ENCODE data around the gene ADH7.
A peak's percentile ranks its signal among the peaks of the same experiment; 100 is the strongest.
"Not testable (repeated sequence)": the region's sequence is repeated elsewhere in the genome, so short reads cannot be mapped to it uniquely, and the experiment has no call there.

Gene ADH7

DNA sequence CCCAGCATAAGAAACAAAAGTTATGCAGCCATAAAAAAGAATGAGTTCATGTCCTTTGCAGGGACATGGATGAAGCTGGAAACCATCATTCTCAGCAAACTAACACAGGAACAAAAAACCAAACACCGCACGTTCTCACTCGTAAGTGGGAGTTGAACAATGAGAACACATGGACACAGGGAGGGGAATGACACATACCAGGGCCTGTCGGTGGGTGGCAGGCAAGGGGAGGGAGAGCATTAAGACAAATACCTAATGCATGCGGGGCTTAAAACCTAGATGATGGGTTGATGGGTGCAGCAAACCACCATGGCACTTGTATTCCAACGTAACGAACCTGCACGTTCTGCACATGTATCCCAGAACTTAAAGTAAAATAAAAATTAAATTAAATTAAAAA lies 19.4 kb downstream of the ADH7 start:
- not testable (repeated sequence) for DNase-seq (ENCODE audit: low read depth)

DNA sequence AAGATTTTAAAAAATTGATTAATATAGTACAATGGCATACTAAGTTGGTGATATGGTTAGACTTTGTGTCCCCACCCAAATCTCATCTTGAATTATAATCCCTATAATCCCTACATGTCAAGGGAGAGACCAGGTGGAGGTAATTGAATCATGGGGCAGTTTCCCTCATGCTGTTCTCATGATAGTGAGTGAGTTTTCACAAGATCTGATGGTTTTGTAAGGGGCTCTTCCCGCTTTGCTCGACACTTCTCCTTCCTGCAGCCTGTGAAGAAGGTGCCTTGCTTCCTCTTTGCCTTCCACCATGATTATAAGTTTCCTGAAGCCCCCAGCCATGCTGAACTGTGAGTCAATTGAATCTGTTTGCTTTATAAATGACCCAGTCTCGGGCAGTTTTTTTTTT lies 20.2 kb downstream of the ADH7 start:
- DNase-seq (ENCODE audit: low read depth) = not testable (repeated sequence)

DNA sequence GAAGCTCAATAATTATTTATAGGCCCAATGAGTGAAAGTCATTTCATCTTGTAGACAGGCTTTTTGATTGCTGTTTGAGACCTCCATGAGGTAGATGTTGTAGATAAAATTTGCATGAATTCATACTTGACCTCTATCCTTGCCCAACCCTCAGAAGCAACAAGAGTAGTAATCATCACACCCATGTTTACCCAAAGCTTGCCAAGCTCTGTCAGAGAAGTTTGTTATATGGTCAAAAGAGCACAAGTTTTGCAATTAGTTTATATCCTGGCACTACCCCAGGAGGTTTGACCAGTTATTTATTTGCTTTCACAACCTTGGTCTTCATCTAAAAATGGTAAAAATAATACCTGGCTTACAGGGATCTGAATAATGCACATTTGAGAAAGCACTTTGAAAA lies 20.7 kb downstream of the ADH7 start:
- no peak for DNase-seq (ENCODE audit: low read depth)

DNA sequence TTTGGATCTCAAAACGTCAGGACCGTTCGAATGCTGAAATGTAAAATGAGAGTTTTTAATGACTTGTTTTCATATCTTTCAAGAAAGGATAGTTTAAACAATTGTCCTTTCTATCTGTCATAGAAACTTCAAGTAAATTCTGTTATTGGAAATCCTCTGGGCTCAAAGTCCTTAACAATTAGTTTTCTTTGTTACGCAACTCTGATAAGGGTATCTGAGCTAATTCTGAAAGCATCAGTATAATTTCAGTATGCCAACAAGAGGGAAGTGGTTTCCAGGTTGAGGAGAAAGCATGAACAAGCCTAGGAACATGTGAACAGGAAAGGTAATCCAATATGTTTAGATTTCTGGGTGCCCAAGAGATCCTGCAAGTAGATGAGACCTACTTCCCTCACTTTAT lies 22.0 kb downstream of the ADH7 start:
- no peak for DNase-seq (ENCODE audit: low read depth)

DNA sequence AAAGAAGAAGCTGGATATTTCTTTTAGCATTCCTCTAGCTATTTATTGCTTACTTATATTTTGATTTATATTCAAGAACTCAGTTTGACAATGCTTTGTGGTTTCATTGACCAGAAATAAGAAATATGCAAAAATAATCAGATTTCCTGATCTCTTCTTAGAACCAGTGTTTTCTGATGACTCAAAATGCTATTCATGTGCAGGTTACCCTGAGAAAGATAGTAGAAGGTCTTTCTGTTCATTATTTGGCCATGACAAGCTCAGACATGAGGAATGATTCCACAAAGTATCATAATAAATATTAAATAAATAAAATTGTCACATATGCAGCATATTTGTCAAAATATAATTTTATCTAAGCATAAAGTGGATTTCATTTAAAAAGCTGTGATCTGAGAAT lies 24.1 kb downstream of the ADH7 start:
- no peak for DNase-seq (ENCODE audit: low read depth)

DNA sequence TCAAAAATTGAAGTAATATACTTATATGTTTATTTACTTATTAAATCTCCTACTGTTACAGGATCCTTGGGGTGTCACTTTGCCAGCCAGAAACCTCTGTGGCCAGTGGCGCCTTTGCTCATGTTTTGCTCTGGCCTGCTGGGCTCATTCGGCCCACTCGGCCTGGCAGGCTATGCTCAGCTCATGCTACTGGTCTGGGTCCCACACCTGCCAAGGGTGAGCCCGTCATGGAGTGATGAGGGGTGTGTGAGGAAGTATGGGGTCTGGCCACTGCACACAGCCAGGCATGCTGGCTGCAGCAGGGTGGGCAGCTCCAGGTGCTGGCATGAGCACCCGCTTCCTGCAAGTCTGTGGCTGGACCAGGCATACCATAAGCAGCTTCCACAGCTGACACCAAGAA lies 25.1 kb downstream of the ADH7 start:
- no peak for DNase-seq (ENCODE audit: low read depth)

DNA sequence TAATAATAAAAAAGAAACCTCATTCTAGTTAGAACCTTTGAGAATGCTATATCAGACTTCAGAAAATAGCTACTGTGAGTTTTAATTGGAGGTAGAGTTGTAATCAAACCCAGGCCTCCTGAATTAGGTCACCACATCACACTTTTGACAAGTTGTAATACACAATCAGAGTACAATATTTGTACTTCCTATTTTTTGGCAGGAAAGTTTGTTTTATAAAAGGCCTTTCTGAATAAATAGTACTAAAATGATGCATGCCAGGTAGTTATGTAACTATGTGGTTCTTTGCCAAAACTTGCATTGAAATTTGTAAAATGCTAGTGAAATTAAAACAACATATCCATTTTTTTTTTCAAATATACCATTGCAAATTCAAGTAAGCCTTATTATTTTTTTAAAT lies 26.8 kb downstream of the ADH7 start:
- DNase-seq (ENCODE audit: low read depth) = no peak

DNA sequence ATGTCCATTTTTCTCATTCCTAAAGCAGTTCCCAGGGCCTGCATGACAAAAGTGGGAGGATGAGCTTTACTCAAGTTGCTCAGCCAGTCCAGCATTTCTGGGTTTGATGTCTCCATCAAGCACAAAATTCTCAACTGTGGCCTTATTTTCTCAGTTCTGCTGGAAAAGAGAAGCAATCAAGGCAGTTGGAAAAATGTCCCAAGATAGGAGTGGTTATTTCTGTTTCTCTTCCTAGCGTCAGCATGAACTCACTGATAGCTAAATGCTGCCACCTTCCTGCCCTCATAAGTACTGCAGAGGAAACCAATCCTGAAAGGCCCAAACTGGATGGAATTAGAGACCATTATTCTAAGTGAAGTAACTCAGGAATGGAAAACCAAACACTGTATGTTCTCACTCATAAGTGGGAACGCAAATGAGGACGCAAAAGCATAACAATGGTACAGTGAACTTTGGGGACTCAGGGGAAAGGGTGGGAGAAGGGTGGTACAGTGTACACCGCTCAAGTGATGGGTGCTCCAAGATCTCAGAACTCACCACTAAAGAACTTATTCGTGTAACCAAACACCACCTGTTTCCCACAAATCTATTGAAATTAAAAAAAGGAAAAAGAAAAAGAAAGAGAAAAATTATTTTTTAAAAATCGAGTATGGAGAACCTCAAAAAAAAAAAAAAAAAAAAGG lies 29.6 kb downstream of the ADH7 start:
- peak; percentile 30 for DNase-seq (ENCODE audit: low read depth)

DNA sequence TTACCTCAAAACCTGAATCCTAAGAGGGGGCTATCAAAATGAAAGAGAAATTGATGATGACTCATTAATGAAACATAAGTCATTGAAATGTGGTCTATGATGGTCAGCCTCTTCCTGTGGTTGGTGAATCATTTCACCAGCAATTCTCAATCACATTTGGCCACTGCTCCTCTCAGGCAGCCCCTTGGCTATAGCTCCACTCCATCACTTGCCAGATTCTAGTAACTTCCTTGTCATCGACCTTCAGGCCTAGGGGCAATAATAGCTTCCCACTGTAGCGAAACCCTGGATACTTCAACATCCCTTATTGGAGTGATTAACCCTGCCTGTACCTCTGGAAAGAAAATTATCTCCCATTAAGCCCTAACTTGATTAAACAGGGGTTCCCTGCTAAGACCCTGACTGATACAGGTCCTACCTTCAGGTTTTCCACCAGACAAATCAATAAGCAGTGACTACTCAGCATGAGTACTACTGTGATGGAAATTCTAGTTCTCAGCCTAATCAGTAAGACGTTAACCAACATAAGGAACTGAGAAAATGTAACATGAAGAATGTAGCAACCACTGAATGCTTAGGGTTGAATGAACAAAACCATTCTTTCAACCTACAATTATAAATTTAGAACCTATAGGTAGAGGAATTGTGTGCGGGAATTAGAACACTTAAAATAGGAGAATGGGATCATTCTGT lies 30.4 kb downstream of the ADH7 start:
- no peak for DNase-seq (ENCODE audit: low read depth)

DNA sequence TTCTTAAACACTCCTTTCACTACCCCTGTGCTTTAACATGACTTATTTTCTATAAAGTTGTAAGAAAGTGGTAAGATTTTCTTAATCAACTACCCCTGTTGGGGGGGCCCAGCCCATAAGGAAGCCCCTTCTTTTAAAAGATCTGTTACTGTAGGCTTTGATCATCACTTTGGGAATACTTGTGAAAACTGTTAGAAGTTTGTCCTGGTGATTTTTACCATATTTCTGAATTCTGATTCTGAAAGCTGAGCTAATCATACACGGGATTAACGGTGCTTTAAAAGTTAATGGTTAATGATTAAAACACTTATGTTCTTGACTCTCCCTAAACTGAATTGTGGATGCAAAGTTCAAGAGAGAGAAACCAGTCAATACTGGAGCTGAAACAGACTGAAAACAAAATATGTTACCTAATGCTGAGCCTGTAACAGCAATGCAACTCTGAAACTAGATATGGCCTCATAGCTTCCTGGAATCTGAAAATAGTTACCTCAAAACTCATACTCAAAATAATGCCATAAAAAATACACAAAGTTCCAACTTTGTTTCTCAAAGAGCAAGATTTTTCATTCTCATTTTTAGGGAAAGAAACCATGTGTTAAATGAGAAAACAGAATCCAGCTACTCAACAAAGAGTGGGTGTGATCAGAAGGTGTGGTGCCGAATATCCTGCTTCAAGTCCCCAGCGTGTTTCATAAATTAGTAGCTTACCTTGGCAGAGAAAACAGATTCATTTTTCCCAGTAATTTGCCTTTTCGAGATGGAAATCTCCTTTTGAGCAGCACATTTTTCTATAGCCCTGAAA lies 31.6 kb downstream of the ADH7 start:
- DNase-seq (ENCODE audit: low read depth) = no peak

DNA sequence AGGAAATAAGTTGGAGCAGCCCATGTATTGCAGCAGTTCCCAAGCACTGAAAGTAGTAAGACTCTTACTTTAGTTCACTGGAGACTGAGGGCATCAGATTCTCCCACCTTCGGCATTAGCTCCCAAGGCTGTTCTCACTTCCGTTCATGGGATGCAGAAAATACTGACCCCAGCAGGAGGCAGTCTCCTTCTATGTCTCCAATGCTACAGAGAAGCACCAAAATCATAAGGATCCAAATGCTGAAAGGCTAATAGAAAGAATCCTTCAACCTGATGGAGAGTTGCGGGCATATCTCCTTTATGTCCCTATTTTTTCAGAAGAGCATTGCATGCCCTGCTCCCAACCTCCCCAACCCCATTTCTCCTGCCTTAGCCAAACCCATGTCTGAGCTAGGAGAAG lies 32.4 kb downstream of the ADH7 start:
- DNase-seq (ENCODE audit: low read depth) = no peak

DNA sequence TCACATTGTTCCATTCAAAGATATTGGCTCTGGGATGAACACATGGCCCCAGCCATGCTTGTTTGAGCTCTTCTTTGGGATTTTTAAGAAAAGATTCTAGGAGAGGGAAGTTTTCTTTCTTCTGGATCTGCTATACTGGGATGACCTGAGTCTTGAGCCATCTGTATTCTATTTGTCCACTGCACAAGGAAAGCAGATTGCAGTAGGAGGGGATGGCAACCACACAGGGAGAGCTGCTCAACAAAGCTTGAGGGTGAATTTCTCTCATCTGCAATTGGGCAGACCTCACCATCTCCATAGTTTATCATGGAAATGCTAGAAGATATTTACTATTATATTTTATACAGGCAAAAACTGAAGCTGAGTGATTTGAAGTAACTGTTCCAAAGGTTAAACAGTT lies 34.3 kb downstream of the ADH7 start:
- no peak for DNase-seq (ENCODE audit: low read depth)

DNA sequence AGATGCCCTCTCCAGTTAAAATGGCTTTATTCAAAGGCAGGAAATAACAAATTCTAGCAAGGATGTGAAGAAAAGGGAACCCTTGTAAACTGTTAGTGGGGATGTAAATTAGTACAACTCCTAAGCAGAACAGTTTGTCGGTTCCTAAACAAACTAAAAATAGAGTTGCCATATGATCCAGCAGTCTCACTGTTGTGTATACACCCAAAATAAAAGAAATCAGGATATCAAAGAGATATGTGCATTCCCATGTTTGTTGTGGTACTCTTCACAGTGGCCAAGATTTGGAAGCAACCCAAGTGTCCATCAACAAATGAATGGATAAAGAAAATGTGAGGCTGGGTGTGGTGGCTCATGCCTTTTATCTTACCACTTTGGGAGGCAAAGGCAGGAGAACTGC lies 36.1 kb downstream of the ADH7 start:
- no peak for DNase-seq (ENCODE audit: low read depth)

DNA sequence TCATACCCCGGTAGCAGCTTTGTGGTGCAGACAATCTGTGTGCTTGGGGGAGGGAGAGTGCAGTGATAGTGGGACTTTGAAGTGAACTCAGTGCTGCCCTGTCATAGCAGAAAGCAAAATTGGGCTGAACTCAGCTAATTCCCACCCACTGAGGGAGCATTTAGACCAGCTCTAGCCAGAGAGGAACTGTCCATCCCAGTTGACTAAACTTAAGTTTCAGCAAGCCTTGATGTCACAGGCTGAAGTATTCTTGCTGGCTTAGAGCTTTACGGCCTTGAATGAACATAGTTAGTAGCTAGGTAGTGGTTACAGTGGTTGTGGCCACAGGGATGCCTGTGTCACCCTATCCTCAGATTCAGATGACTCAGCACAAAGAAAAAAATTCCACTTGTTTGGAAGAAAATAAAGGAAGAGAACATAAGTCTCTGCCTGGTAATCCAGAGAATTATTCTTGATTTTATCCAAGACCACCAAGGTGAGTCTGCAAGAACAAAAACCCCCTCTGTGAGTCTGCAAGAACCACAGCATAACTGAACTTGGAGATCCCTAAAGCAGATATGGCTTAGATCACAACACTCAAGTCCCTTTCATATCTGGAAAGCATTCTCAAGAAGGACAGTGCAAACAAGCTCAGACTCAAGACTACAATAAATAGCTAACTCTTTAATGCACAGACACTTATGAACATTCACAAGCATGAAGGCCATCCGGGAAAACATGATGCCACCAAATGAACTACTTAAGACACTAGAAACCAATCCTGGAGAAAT lies 39.4 kb downstream of the ADH7 start:
- no peak for DNase-seq (ENCODE audit: low read depth)

DNA sequence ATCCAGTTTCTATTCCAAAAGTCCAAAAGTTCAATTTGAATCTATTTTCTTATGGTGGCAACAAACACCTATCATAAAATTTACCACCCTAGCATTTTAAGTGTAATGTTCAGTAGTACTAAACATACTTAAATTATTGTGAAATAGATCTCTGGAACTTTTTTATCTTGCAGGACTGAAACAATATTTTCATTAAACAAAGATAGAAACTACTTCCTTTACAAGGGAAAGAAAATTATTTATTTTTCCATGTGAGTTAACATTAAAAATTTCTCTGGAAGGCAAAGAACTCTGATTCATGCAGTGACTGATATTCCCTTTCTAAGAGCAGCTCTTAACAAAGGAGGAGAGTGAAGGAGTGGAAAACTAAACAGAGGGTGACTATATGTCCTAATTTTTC lies 40.2 kb downstream of the ADH7 start:
- DNase-seq (ENCODE audit: low read depth) = no peak

DNA sequence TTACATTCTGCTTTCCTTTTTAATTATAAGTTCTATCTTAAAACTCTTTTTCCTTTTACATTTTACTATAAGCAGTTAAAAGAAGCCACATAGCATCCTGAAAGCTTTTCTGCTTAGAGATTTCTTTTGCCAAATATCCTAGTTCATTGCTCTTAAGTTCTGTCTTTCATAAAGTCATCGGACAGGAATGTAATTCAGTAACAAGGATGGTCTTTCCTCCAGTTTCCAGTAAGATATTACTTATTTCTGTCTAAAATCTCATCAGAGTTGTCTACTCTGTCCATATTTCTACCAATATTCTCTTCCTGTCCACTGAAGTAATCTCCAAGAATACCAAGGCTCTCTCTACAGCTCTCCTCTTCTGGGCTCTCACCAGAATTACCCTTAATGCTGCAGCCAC lies 45.1 kb downstream of the ADH7 start:
- DNase-seq (ENCODE audit: low read depth) = no peak

DNA sequence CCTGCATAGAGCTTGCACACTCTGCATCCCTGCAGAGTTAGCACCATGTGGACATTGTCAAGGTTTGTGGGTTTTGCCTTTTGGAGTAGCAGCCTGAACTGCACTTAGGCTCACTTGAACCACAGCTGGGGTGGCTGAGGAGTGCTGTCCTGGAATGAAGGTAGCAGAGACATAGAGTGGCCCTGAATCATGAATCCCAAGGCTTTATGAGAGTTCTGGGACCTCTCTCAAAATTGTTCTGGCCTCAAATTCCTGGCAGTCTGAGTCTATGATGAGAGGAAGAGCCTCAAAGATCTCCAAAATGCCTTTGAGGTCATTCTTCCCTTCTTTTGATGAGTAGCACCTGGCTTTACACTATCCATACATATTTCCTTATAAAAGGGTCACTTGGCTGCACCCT lies 45.5 kb downstream of the ADH7 start:
- no peak for DNase-seq (ENCODE audit: low read depth)

DNA sequence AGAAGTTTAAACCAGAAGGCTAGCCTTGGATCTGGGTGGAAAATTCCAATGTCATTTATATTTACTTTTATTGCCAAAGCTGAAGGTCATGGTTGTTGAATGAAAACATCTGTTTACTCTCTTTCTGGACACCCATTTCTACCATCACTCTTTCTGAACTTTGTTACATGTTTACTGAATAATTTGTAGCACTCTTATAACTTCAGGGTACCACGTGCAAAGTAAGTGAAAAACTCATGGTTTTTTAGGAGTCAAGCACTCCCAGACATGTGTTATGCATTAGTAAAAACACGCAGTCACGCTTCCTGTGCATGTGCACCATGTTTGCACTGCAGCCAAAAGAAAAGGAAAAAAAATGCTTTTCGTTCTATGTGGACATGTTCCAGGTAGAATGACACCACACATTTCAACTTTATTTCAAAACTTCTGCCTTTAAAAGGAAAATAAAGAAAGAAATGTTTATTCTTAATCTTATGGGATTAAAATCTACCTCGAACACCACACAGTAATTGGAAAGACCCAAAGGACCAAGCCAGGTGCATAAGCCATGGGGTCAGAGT lies 51.2 kb downstream of the ADH7 start:
- DNase-seq (ENCODE audit: low read depth) = no peak

DNA sequence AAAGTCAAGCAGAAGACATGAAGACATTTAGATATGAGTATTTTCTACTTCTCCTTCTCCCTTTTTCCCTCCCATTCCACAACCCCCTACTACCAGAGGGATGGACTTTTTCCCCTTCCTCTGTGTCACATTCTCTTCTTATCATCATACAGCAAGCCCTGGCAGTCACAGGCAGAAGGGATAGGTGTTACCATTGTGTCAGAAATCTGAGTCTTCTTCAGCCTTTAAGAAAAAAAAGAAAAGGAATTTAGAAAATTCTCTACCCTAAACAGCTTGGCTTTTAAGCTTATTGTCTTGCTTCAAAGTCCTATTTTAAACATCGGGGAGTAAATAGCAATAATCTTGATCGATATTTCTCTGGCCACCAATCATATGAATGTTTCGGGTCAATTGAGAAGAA lies 51.7 kb downstream of the ADH7 start:
- no peak for DNase-seq (ENCODE audit: low read depth)

DNA sequence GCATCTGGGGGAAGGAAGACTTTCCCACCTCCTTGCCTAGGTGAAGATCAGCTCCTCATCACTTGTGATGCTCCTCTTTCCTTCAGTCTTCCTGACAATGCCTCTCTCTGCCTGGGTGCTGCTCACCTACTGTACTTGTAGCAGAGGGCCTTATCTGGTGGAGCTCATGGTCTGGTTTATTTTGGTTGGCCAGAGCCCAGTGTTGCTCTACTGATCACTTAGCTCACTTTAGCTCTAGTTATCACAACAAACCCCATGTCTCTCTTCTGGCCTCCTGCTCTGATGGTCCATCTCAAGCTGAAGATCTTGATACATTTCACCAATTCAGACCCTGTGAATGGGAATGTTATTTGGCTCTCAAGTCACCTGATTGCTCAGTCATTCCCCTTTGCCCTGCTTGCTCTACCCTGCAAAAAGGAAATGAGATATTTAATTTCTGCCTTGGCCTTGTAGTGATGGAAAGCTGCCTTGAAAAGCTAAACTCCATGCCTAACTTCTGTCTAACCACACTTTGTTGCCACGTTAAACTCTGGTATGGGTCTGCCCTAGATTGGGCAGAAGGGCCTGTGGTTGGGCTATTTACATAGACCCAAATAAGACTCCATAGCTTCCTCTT lies 52.3 kb downstream of the ADH7 start:
- DNase-seq (ENCODE audit: low read depth) = no peak

DNA sequence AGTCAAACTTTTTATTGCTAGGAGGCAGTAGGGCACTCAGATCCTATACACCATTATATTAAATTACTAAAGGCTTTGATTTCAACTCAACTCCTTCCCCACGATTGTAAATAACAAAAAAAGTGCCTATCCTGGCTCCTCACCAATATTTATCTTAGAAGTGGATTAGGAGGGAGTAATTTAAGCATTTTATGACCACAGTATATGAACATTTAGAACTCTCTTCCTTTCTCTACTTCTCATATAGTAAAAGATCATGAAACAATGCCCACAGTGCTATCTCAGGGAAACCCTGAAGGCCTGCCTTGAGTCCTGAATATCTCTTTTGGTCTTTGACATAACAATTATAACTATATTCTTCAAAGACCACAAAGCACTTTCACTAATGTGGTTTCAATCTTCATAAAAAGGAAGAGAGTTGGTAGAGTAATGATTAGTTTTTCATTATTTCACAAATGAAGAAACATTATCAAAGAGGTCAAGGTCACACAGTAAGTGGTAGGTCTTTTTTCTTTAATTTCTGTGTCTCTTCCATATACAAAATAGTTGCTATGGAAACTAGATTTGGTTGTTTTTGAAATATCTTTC lies 53.5 kb downstream of the ADH7 start:
- DNase-seq (ENCODE audit: low read depth) = no peak

Measured in stimulated activated CD8-positive, alpha-beta memory T cell treated with anti-CD3 and anti-CD28 coated beads, Interleukin-4, amount 100 ng/mL, for 24 hours (primary cell).